Motor neuron (in vitro differentiated cells): ENCODE data around the gene GRID1. TPM values are rescaled to one million over a fixed set of nuclear protein-coding genes. Genes with fewer than 3 reads are reported as not detected.

Source experiments
- ATAC-seq, 8 experiments: fragments of 200-7000 bp; cut with Tn5 transposase; replicated peaks in 6 of 8; 2 replicates each; pipeline ENCODE4 v1.8.0; 2021; ENCODE audit warnings: mild to moderate bottlenecking in 8 of 8, moderate library complexity in 8 of 8
- H3K27ac ChIP-seq, 2 donors: fragments of 250-450 bp; sonication (Bioruptor Pico); 2 replicates each; pipeline ENCODE4 v1.9.0; 2021; ENCODE audit warnings: antibody characterized with exemption in 2 of 2, mild to moderate bottlenecking in 2 of 2, moderate library complexity in 1 of 2
- H3K4me1 ChIP-seq, 2 donors: fragments of 250-450 bp; sonication (Bioruptor Pico); replicated peaks in 1 of 2; 2 replicates each; pipeline ENCODE4 v1.6.1; 2021; ENCODE audit warnings: antibody characterized with exemption in 2 of 2, mild to moderate bottlenecking in 2 of 2, moderate library complexity in 1 of 2
- H3K4me3 ChIP-seq, 5 donors: fragments of 250-450 bp; sonication (Bioruptor Pico); 2 replicates each; pipeline ENCODE4 v1.9.0; 2021; ENCODE audit warnings: antibody characterized with exemption in 5 of 5, mild to moderate bottlenecking in 5 of 5, moderate library complexity in 4 of 5
- WGBS, 10 experiments: fragments of 450-650 bp; shearing (Covaris generic); methylation state at CpG; one replicate each; pipeline ENCODE4 v1.0.0; 2022; 5-methylcytosine and 5-hydroxymethylcytosine counted together
- in situ Hi-C, 9 experiments: fragments of 400-800 bp; cut with MboI; loops; one replicate each; pipeline ENCODE4 v1.15.0; 2021; ENCODE audit warnings: low sequenced_read_pairs in 9 of 9, low pct_unique_long_range_greater_than_20kb in 2 of 9; ENCODE audit not compliant: unreplicated experiment in 9 of 9
- total RNA-seq, 8 experiments: library from RNA; unstranded; fragments of 300-600 nt; gene quantifications; 2 replicates each; pipeline versions ENCODE4 v1.2.3 to v1.2.4, GENCODE V29; 2022

Gene GRID1
- total RNA-seq, 8 experiments from 2014 or later, result 0.15 to 10.0 (median 6.0) TPM

DNA sequence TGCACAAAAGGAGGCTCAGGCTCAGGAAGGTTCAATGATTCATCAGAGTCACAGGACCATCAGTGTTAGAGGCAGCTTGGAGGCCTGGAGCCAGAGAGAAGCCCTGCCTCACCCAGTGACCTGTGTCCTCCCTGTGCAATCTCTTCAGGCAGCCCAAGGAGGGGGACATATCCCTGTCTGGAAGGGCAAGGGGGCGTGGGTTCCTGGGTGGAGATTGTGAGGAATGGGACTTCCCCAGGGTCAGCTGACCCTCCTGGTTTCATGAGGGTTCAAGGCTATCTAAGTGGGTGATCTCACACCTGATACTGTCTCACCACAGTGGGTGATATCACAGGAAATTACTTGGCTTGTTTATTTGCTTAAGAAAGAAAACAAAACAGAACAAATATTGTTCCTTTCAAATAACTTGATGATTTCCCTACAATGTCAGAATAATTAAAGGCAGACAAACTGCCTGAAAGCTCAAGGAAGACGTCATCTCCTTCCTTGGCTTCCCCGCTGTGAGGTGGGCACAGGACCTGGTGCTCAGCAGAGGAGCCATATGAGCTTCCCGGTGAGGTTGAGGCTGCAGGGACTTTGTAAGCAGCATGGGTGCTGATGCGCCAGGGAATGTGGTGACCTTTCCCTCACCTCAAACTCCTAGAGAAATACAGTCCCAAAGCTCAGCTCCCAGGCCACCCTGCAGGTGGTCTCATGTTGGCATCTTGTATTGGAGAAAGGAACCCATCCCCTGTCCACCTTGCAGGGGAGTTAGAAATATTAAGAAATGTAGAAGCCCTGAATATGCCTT, 763.2 kb downstream of the GRID1 start:
- in situ Hi-C loops, result no loop called here
- 20 to 83% (median 60%) methylated on average over 1 to 5 of the region's 5 CpGs; no CpG with 5 or more reads in 4 of the 10 experiments for WGBS, 10 experiments
- H3K27ac ChIP-seq, result no peak overlapping the region
- no peak overlapping the region for H3K4me3 ChIP-seq
- ATAC-seq, result no peak
- H3K4me1 ChIP-seq, result peaks cover 13 to 19% of the 10 kb centered on the region in 2 donors

DNA sequence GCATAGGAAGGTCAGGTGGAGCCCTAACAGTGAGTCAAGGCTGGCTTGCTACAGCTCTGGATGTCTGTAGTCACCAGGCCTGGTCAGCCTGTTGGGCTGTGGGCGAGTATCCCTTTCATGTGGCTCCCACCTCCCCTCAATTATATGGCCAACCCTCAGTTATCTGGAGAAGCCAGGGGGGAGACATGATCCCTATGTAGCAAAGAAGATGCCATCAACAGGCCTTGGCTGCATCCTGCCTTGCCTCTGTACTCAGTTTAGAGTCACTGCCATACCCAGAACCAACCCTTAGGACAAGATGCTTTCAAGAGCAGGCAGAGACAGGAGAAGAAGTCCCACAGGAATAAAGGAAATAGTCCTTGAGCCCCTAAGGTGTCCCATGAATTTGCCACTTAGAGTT, 763.9 kb downstream of the GRID1 start:
- Histone ChIP-seq H3K4me3 (no peak overlapping the region), H3K27ac (no peak overlapping the region), H3K4me1 (peaks cover 13 to 17% of the 10 kb centered on the region in 2 donors)
- in situ Hi-C loops, result no loop called here
- ATAC-seq, result no peak
- 0 to 100% methylated on average over 1 of the region's 1 CpG; no CpG with 5 or more reads in 8 of the 10 experiments for WGBS, 10 experiments

DNA sequence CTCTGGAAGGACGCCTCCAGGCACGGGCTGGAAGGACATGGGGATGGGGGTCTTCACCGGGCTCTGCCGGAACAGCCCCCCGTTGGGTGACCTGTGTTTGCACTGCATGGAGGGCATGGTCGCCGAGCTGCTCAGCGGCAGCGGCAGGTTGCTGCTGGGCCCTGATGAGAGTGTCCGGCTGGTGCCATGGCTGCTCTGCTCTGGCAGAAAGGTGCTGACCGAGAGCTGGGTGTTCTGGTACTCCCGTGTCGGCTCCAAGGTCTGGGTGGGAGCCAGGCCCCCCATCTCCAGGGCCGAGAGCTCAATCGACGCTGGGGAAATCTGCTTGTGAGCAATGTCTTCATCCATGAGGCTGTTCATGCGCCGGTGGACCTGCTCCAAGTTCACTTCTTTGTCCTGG, 764.3 kb downstream of the GRID1 start:
- Histone ChIP-seq H3K4me1 (peaks cover 15 to 21% of the 10 kb centered on the region in 2 donors), H3K4me3 (no peak overlapping the region), H3K27ac (no peak overlapping the region)
- 56 to 100% (median 98%) methylated on average over 4 to 7 of the region's 18 CpGs; no CpG with 5 or more reads in 7 of the 10 experiments for WGBS, 10 experiments
- no peak for ATAC-seq
- in situ Hi-C loops, result no loop called here

DNA sequence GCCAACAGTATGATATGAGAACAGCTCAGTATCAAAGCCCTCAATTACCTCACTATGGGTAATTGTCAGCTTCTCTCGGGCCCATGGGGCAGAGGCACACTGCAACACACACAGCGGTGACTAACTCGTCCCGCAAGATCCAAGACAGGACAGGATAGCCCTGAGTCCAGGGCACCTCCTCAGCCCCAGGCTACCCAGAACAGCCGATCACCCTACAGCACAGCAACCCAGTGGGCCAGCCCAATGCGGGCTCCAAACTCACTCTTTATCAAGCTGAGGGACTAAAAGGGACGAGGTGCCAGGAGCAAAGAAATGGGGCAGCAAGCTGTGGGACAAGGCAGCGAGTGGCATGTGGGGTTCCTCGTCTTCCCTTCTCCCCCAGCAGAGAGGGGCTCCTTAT, 765.1 kb downstream of the GRID1 start:
- no peak for ATAC-seq
- 20 to 100% (median 84%) methylated on average over 2 to 6 of the region's 9 CpGs; no CpG with 5 or more reads in 3 of the 10 experiments for WGBS, 10 experiments
- H3K27ac ChIP-seq, result no peak overlapping the region
- peaks cover 23% of the 10 kb centered on the region in 2 donors for H3K4me1 ChIP-seq
- H3K4me3 ChIP-seq, result no peak overlapping the region
- in situ Hi-C loops, result no loop called here

DNA sequence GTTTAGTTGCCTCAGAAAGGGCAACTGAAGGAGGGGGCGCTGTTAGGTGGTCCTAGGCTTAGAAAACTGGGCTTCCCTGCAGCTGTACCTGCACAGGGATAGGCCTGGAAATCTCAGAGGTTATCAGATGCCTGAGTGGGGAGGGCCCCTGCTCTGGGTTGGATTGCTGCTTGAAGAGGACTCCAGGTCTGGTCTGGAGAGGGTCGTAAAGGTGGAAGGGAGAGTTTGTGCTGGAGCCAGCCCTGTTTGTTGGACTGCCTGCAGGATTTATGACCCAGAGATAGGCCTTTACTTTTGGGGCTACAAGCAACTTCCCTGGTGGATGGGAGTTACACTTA, 765.9 kb downstream of the GRID1 start:
- peak overlapping the region; percentile 33 to 52 for H3K27ac ChIP-seq
- H3K4me1 ChIP-seq, result peaks cover 23% of the 10 kb centered on the region in 2 donors
- no peak for ATAC-seq
- in situ Hi-C loops, result no loop called here
- H3K4me3 ChIP-seq, result no peak overlapping the region
- WGBS, 10 experiments, result 14 to 80% (median 50%) methylated on average over 1 of the region's 2 CpGs; no CpG with 5 or more reads in 6 of the 10 experiments

DNA sequence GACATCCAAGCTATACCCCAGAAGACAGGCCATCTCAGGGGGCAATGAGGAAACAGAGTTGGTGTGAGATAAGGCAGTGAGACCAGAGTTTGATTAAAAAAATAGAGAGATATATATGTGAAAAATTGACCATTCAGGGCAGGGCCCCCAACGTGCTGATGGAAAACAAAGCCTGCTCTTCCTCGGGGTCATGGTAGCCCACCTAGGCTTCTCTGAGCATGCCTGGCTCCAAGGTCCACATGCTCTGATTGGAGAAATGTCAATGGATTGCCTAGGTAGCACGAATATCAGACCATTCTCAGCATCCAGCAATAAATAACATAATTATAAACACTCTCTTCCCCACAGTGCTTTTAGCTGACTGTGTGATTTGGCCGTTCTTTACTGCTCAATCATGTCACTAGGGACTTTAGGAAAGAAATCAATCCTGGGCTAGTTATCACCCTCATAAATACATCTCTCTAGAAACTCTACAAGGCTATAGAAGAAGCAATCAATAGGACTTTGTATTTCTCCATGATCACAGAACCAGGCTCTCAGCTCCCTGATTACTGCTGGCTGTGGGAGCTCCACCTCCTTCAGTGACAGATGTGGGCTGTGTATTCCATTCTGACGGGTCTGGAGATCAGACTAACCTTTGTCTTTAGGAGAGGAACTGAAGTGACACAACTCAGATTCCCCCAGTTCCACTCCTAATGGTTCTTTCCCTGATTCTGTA, 766.4 kb downstream of the GRID1 start:
- H3K4me3 ChIP-seq, result no peak overlapping the region
- WGBS, 10 experiments, result 0 to 71% (median 42%) methylated on average over 1 to 4 of the region's 5 CpGs; no CpG with 5 or more reads in 3 of the 10 experiments
- ATAC-seq, result peak in 5 of 8 experiments; percentile 34 to 82 (median 78)
- H3K27ac ChIP-seq, result peak overlapping the region; percentile 33 to 52
- peaks cover 23% of the 10 kb centered on the region in 2 donors for H3K4me1 ChIP-seq
- in situ Hi-C loops, result no loop called here

DNA sequence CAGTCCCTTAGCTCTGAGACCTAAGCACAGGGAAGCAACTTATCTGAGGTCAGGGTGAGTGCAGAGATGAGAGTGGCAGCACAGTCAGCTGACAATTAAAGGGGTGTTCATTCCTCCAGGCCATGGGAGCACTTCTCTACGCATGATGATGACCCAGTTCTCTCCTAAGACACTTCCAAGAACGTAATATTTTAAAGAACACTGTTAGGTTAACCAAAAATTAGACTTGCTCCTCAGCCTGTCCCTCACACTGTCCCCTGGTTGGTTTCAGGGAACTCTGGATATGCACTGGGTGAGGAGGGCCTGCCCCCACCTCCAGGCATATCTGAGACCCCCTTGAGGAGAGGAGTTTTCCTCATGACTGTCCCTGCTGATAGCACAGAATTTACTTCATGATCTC, 767.5 kb downstream of the GRID1 start:
- Histone ChIP-seq H3K27ac (no peak overlapping the region), H3K4me3 (no peak overlapping the region), H3K4me1 (peaks cover 23 to 27% of the 10 kb centered on the region in 2 donors)
- 0 to 93% (median 40%) methylated on average over 1 to 2 of the region's 2 CpGs; no CpG with 5 or more reads in 6 of the 10 experiments for WGBS, 10 experiments
- in situ Hi-C loops, result no loop called here
- no peak for ATAC-seq

DNA sequence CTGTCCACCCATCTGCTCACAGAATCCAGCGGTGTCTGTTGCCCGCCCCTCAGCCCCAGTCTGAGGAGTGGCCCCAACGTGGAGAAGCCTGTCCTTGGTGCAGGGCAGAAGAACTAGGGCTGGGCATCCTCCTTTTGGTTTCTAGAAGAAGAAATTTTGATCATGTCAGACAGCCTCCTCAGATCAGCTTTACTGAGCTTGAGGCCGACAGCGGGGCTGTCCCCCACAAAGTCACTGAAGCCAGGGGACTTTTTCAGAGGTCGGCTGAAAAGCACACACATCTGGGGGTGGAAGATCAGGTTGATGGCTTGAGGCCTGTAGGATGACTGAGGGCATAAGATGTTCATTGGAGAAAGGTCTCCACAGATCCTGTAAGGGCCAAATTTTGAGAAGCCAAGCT, 767.9 kb downstream of the GRID1 start:
- in situ Hi-C loops, result no loop called here
- no peak overlapping the region for H3K27ac ChIP-seq
- ATAC-seq, result no peak
- WGBS, 10 experiments, result 0 to 100% methylated on average over 1 of the region's 6 CpGs; no CpG with 5 or more reads in 8 of the 10 experiments
- no peak overlapping the region for H3K4me3 ChIP-seq
- peaks cover 23 to 28% of the 10 kb centered on the region in 2 donors for H3K4me1 ChIP-seq

DNA sequence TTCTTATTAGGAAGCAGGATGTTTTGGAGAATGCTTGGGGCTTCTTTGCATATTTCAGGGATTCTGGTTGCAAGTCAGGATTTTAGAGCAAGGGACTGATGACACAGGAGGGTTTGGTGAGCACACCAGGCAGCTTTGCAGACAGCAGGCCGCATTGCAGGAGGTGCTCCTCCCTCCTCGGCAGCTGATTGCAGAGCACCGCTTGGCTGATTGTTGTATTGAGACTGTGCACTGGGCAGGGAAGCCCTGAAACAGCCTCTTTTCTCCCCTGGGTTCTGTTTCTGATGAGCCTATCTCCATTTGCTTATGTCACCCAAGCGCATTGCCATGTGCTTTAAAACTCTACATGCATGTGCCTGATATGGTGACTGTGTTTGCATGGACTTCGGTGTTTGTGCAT, 769.6 kb downstream of the GRID1 start:
- WGBS, 10 experiments, result 10 to 100% (median 48%) methylated on average over 1 to 2 of the region's 5 CpGs; no CpG with 5 or more reads in 5 of the 10 experiments
- in situ Hi-C loops, result no loop called here
- H3K4me3 ChIP-seq, result no peak overlapping the region
- no peak overlapping the region for H3K27ac ChIP-seq
- H3K4me1 ChIP-seq, result peaks cover 23 to 28% of the 10 kb centered on the region in 2 donors
- peak in 6 of 8 experiments; percentile 41 to 77 (median 74) for ATAC-seq

DNA sequence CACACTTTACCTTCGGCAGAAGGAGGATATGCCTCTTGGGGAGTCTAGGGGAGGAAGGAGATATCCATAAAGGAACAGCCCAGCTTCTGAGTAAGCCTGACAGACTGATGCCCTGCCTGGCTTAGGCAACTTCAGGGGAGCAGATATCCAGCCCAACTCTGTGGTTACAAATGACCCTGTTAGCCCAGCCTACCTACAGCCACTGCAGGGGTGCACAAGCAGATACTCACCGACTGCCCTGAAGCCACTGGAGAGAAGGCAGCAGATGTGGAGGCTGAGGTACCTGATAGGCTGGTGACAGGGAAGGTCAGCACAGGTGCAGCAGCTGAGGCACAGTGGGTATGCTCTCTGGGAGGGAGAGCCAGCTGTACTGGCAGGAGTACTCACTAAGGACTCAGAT, 770.2 kb downstream of the GRID1 start:
- H3K4me1 ChIP-seq, result peaks cover 23 to 28% of the 10 kb centered on the region in 2 donors
- no peak overlapping the region for H3K4me3 ChIP-seq
- 0 to 100% (median 80%) methylated on average over 1 to 2 of the region's 2 CpGs; no CpG with 5 or more reads in 5 of the 10 experiments for WGBS, 10 experiments
- no peak overlapping the region for H3K27ac ChIP-seq
- no peak for ATAC-seq
- in situ Hi-C loops, result no loop called here

DNA sequence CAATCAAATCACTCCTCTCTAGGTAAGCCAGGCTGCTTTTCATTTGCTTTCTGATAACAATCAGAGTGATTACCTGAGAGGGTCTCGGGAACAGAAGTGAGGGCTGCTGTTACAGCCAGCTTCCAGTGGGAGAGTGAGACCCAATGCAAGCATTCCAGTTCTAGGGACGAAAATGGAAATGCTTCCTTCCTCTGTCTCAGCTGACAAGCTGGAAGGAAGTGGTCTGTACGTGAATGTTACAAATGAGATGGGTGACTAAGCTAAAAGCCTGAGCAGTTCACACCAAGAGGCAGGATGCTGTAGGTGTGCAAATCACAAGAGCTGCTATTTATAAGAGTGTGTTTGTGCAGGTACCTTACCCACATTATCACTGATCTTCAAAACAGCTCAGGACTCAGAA, 772.4 kb downstream of the GRID1 start:
- Histone ChIP-seq H3K4me1 (peaks cover 7 to 16% of the 10 kb centered on the region in 2 donors), H3K27ac (no peak overlapping the region), H3K4me3 (no peak overlapping the region)
- peak in 5 of 8 experiments; percentile 34 to 82 (median 68) for ATAC-seq
- in situ Hi-C loops, result no loop called here
- 0 to 79% (median 48%) methylated on average over 1 to 3 of the region's 3 CpGs; no CpG with 5 or more reads in 4 of the 10 experiments for whole genome bisulfite sequencing, 10 experiments

DNA sequence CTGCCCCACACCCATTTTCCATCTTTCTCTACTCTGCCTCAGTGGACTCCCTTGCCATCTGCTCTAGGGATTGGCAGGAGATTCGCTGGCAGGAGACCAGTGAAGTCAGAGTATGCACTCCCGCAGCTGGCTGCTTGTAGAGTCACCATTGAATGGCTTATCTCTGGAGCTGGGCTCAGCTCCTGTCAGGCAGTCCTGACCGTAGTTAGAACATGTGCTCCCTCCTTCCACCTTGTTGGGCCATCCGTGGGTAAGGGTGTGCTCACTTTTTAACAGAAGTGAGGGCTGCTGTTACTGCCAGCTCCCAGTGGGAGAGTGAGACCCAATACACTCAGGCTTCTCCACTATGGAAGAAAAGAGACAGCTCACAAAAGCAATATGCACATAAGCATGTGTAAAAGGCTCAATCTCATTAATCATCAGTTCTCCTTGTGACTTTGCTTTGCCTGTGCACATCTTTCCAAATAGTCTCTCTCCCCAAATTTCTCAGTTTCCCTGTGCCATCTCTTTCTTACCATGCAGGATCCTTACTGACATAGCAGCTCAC, 773.3 kb downstream of the GRID1 start:
- no peak overlapping the region for H3K27ac ChIP-seq
- in situ Hi-C loops, result no loop called here
- peaks cover 7 to 16% of the 10 kb centered on the region in 2 donors for H3K4me1 ChIP-seq
- ATAC-seq, result peak in 1 of 8 experiments; percentile 55
- H3K4me3 ChIP-seq, result no peak overlapping the region
- 0 to 100% (median 67%) methylated on average over 1 to 2 of the region's 4 CpGs; no CpG with 5 or more reads in 4 of the 10 experiments for WGBS, 10 experiments

DNA sequence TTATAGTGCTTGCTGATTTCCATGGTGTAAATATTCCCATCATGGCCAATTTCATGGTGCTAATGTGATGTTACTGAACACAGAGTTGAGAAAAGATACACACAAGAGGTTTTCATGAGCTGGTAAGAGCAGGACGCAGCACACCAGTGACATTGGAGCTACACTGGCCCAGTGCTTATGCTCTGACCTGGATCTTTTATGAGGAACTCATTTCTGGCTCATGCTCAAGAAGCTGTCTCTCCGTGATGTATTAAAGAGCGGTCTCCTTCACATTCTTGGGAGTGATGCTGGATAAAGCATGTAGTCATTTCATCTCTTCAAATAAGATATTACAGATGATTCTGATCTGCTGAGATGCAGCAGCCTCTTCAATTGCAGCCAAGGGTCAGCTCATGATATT, 785.2 kb downstream of the GRID1 start:
- in situ Hi-C loops, result no loop called here
- WGBS, 10 experiments, result 17 to 100% (median 75%) methylated on average over 1 to 3 of the region's 3 CpGs; no CpG with 5 or more reads in 3 of the 10 experiments
- Histone ChIP-seq H3K4me3 (no peak overlapping the region), H3K4me1 (peaks cover 0 to 9% of the 10 kb centered on the region in 2 donors), H3K27ac (no peak overlapping the region)
- ATAC-seq, result peak in 1 of 8 experiments; percentile 16
